ENCODE data around the gene NPAS2. TPM values are rescaled to one million over a fixed set of nuclear protein-coding genes. Genes with fewer than 3 reads are reported as not detected.

Gene NPAS2
- total and polyA plus RNA-seq, 4 donors: 5.9 to 17.1 (median 10.4) TPM

DNA sequence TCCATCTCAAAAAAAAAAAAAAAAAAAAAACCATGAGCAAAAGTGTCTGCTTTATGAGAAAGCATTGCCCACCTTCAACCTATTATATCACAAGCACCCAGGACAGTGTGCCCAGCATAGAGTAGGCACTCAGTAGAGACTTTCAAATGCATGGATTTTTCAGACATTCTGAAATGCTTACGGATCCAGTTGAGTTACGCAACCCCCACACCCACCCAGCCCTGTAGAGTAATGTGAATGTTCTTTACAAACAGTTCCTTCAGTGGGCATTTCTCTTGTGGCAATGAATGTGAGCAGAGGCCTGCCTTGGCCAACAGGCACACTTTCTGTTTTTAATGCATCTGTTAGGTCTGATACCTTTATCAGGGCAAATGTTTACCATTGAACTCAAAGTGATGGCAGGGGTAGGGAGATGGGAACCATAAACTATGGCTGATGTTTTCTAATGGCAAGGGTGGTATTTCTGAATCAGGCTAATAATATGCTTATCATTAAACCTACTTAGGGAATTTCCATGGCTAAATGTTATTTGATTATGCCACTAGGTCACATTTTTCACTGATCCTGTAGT lies 117.1 kb downstream of the NPAS2 start:
- ATAC-seq (ENCODE audit: insufficient read depth, low FRiP score) (no peak), DNase-seq (no peak)
- no peaks in the 10 kb centered on the region for H3K27me3 ChIP-seq (ENCODE audit: control insufficient read depth in 3 of 3, insufficient read depth in 3 of 3, low read length in 2 of 3)
- no peak overlapping the region for H3K4me3 ChIP-seq
- H3K27ac ChIP-seq (ENCODE audit: low read depth in 1 of 2, low read length in 1 of 2): no peak overlapping the region
- TF ChIP-seq, protein P1, sequence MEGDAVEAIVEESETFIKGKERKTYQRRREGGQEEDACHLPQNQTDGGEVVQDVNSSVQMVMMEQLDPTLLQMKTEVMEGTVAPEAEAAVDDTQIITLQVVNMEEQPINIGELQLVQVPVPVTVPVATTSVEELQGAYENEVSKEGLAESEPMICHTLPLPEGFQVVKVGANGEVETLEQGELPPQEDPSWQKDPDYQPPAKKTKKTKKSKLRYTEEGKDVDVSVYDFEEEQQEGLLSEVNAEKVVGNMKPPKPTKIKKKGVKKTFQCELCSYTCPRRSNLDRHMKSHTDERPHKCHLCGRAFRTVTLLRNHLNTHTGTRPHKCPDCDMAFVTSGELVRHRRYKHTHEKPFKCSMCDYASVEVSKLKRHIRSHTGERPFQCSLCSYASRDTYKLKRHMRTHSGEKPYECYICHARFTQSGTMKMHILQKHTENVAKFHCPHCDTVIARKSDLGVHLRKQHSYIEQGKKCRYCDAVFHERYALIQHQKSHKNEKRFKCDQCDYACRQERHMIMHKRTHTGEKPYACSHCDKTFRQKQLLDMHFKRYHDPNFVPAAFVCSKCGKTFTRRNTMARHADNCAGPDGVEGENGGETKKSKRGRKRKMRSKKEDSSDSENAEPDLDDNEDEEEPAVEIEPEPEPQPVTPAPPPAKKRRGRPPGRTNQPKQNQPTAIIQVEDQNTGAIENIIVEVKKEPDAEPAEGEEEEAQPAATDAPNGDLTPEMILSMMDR (IDR thresholded peaks at IDR 0.05; ENCODE audit: control extremely low read depth, extremely low read depth): no peak
- H3K9ac ChIP-seq (ENCODE audit: insufficient read depth in 1 of 2, low read length in 2 of 2): no peak overlapping the region
- H3K4me1 ChIP-seq (ENCODE audit: control insufficient read depth in 5 of 5, insufficient read depth in 5 of 5, low read length in 5 of 5): peaks cover 0 to 4% (median 0%) of the 10 kb centered on the region in 5 donors
- 66 to 86% methylated on average over 2 of the region's 2 CpGs for WGBS, 2 donors
- peaks cover 0 to 15% (median 0%) of the 10 kb centered on the region in 4 donors for H3K36me3 ChIP-seq (ENCODE audit: control insufficient read depth in 4 of 4, insufficient read depth in 4 of 4, low read length in 4 of 4)
- no peaks in the 10 kb centered on the region for H3K9me3 ChIP-seq (ENCODE audit: control insufficient read depth in 4 of 4, insufficient read depth in 3 of 4, low read length in 3 of 4)

DNA sequence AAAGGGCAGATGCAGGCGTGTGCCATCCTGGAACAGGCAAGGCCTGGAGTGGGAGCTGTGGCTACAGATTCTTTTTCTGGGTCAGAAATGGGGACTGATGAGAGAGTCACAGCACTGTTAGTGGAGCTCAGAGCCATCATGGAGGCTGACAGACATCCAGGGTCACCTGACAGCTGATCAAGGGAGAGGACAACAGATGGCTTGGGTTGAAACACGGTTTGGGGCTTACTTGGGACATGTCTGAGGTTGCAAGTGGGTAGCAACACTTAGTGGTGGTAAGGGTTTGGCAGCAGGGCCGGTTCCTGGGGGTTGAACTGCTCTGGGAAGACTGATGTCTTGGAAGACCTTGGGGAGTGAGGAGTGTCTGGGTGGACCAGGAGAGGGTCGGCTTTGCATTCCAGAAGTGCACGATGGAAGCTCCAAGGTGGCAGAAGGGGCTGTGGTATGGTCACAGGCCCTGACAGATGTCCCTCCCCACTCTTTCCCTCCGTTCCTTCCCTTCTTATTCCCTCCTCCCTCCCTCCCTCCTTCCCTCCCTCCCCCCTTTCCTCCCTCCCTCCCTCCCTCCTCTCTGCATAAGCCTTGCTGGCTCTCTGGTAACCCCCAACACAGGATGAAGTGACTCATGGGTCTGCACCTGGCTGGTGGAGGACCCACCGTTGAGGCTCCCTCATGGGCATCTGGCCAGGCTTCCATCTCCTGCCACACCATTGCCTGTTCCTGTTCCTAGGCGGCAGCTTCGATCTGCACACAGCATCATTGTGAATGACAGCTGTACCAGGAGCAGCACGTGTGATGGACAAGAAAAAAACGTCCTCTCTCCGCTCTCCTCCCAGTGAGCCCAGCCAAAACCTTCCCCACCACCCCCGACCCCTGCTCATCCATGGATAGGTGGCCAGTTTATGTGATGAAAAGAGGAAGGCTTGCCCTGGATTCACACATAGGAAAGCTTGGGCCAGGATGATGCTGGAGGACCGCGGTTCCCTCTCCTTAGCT lies 118.4 kb downstream of the NPAS2 start:
- no peak for ATAC-seq (ENCODE audit: insufficient read depth, low FRiP score)
- no peak for DNase-seq
- H3K9me3 ChIP-seq (ENCODE audit: control insufficient read depth in 4 of 4, insufficient read depth in 3 of 4, low read length in 3 of 4): no peaks in the 10 kb centered on the region
- H3K4me3 ChIP-seq: no peak overlapping the region
- peaks cover 0 to 4% (median 0%) of the 10 kb centered on the region in 5 donors for H3K4me1 ChIP-seq (ENCODE audit: control insufficient read depth in 5 of 5, insufficient read depth in 5 of 5, low read length in 5 of 5)
- peaks cover 0 to 15% (median under 1%) of the 10 kb centered on the region in 4 donors for H3K36me3 ChIP-seq (ENCODE audit: control insufficient read depth in 4 of 4, insufficient read depth in 4 of 4, low read length in 4 of 4)
- no peak overlapping the region for H3K27ac ChIP-seq (ENCODE audit: low read depth in 1 of 2, low read length in 1 of 2)
- 83 to 84% methylated on average over 15 of the region's 15 CpGs for whole genome bisulfite sequencing, 2 donors
- no peaks in the 10 kb centered on the region for H3K27me3 ChIP-seq (ENCODE audit: control insufficient read depth in 3 of 3, insufficient read depth in 3 of 3, low read length in 2 of 3)
- TF ChIP-seq, protein P1 (IDR thresholded peaks at IDR 0.05; ENCODE audit: control extremely low read depth, extremely low read depth): no peak
- H3K9ac ChIP-seq (ENCODE audit: insufficient read depth in 1 of 2, low read length in 2 of 2): no peak overlapping the region

DNA sequence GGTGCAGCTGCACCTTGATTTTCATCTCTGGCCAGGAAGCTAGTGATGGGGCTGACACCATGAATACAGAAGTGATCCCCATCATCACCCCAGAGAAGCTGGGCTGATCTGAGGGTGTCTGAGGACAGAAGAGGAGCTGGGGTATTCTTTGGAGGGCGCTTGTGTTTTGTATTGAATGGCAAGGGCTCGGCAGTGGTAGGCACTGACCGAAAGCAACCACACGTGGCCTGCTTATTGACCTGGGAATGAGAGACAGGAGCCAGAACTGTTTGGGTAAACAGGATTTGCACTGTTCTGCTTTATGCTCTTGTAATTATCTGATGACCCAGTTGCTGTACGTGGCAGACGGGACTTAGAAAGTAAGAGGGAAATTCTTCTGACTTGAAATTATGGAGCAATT lies 119.5 kb downstream of the NPAS2 start:
- Histone ChIP-seq H3K27me3 (ENCODE audit: control insufficient read depth in 3 of 3, insufficient read depth in 3 of 3, low read length in 2 of 3) (no peaks in the 10 kb centered on the region), H3K36me3 (ENCODE audit: control insufficient read depth in 4 of 4, insufficient read depth in 4 of 4, low read length in 4 of 4) (peaks cover 0 to 15% (median under 1%) of the 10 kb centered on the region in 4 donors), H3K9ac (ENCODE audit: insufficient read depth in 1 of 2, low read length in 2 of 2) (no peak overlapping the region), H3K9me3 (ENCODE audit: control insufficient read depth in 4 of 4, insufficient read depth in 3 of 4, low read length in 3 of 4) (no peaks in the 10 kb centered on the region), H3K4me3 (no peak overlapping the region), H3K4me1 (ENCODE audit: control insufficient read depth in 5 of 5, insufficient read depth in 5 of 5, low read length in 5 of 5) (peaks cover 0 to 2% (median 0%) of the 10 kb centered on the region in 5 donors), H3K27ac (ENCODE audit: low read depth in 1 of 2, low read length in 1 of 2) (no peak overlapping the region)
- DNase-seq: no peak
- TF ChIP-seq, protein P1 (IDR thresholded peaks at IDR 0.05; ENCODE audit: control extremely low read depth, extremely low read depth): no peak
- WGBS, 2 donors: 95 to 96% methylated on average over 6 of the region's 6 CpGs
- no peak for ATAC-seq (ENCODE audit: insufficient read depth, low FRiP score)
